Measurements from ENCODE around the gene SEC31A.
"Not testable (repeated sequence)": the region's sequence is repeated elsewhere in the genome, so short reads cannot be mapped to it uniquely, and the experiment has no call there.

Gene SEC31A

GRCh38 chr4:82890901-82891706, at the start of gene SEC31A:
SEC31A (minus strand) TSS chr4:82891153; CDS start chr4:82881936, 9,217 bp downstream.
- DNase-seq: peak; percentile 94

- no peak for DNase-seq
Measured at GRCh38 chr4:82939414-82939813, 48.5 kb upstream of the SEC31A start.

DNA sequence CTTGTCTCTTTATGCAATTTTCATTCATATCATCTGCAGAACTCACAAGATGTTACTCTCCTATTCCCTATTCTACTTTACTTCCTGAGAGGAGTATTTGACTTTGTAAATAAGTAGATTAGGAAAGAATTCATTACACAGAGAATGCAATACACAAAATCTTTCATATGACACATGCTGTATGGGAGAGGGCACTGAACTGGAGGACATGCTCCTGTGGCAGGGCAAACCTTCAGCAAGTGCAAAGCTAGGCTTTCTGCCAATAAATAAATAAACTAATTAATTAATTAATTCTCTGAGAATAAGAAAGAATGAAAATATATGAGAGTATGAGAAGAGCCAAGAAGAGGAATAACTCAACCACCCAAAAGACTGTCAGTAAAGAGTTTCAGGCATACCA, 43.5 kb upstream of the SEC31A start:
- no peak for DNase-seq

- no peak for DNase-seq
Measured at GRCh38 chr4:82930848-82931755, 40.1 kb upstream of the SEC31A start.

DNA sequence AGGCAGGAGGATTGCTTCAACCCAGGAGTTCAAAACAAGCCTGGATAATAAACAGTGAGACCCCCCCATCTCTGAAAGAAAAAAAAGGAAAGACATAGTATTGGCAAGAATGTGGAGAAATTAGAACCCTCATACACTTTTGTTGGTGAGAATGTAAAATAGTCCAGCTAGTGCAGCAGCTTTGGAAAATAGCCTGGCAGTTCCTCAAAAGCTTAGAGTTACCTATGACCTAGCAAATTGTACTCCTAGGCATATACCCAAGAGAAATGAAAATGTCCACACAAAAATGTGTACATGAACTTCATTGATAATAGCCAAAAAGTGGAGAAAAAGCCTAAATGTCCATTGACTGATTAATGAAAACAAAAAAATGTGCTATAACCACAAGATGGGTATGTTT, 30.8 kb upstream of the SEC31A start:
- no peak for DNase-seq

DNA sequence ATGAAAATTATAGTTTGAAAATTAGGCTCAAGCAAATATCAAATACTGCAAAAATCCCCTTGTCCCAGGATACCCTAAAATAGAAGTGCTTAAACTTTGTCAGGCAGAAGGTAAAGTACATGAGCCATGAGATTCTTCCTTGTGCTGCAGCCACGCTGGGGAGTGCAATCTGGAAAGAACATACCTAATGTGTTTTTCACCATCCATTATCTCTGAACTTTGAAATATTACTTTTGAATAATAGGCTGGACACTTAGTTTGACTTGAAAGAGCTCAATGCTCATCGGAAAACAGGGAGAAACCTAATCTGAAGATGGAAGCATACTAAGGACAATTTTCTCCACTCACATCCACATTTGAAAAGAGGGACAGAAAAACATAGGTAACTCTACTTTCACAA, 28.4 kb upstream of the SEC31A start:
- DNase-seq: no peak

- no peak for DNase-seq
Measured at GRCh38 chr4:82918091-82918490, 27.1 kb upstream of the SEC31A start.

GRCh38 chr4:82913968-82914367, 23.0 kb upstream of the SEC31A start:
- DNase-seq: not testable (repeated sequence)

DNA sequence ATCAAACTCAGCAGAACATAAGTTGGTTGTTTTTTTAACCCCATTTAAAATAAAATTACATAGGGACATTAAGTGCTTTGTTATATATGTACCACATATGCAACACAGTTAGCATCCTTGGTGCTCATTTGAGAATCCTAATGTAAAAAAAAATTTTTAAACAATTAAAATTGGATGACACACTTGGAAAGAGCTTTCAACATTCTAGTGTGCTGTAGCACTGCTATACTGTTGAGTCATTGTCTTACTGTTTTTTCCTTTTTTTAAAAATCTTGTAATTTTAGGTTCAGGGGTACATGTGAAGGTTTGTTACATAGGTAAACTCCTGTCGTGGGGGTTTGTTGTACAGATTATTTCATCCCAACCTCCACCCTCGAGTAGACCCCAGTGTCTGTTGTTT, 22.4 kb upstream of the SEC31A start:
- DNase-seq: no peak

DNA sequence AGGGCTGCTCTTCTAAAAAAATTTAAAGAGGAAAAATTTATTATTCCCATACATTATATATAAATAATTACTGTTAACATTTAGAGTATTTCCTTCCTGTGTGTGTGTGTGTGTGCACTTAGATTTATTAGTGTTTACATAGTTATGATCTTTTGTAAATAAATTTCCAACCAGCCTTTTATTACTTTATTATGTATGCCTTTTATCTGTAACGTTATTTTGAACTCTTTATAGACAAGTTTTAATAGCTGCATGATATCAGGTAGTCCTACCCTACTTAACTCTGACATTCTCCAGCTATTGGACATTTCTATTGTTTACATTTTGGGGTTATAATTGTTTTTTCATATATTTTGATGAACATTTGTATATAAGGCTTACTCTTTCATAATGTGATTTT, 18.4 kb upstream of the SEC31A start:
- no peak for DNase-seq

DNA sequence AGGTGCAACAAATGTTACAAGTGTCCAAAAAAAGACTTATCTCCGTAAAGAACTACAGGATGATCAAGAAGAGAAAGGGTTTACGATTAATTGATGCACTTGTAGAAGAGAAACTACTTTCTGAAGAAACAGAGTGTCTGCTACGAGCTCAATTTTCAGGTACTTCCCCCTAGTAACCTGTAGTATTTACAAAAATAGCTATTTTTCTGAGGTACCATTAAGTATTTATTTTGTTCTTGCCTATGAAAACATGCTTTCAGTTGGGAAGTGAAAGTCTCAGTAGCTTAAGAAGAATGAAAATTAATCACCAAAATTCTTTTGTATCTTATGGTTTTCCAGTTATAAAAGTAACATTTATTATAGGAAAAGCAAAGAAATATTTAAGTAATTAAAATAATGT, 15.5 kb upstream of the SEC31A start:
- no peak for DNase-seq

GRCh38 chr4:82905205-82905604, 14.3 kb upstream of the SEC31A start:
- no peak for DNase-seq

DNA sequence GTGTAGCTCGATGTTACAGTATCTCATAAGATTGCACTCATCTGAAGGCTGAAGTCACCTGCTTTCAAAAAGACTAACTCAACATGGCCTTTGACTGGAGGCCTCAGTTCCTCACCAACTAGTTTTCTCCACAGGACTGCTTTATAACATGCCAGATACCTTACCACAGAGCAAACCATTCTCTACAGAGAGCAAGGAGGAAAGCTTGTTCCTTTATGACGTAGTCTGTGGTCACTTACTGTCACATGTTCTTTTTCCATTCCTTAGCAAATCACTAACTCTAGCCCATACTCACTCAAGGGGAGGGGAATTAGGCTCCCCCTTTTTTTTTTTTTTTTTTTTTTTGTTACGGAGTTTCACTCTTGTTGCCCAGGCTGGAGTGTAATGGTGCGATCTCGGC, 12.8 kb upstream of the SEC31A start:
- DNase-seq: no peak

GRCh38 chr4:82901183-82901718, 10.3 kb upstream of the SEC31A start:
- DNase-seq: no peak

DNA sequence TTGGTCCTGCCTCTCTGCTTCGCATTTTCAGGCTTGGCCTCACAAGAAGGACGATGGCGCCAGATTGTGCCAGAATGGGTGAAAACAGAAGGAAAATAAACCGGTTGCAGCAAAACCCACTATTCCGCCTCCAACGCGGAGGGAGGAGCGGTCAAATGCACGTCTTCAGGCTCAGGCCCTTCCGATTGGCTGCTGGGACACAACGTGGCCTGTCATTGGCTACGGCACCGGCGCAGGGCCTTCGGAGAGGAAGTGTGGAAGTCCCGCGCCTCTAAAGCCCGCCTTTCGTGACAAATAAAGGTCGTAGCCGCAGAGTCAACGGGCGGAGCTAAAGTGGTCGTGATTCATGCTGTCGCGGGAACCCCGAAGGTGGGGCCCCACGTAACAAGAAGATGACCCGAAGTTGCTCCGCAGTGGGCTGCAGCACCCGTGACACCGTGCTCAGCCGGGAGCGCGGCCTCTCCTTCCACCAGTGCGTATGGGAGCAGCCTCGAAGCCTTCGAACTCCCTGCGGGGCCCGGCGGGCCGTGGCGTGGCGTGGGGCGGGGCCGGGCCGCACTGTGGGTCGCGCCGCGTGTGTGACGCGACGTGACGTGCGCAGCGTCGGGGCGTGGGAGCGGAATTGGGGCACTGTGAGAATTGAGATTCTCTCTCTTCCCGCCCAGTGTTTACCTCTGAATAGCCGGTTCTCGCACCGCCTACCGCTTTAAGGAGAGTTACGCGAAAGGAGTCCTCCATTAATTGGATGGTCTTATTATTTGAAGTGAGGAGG, 9.6 kb upstream of the SEC31A start, which contains the start of gene THAP9:
Gene THAP9 (plus strand): TSS at position 325 of the 772 bp plus-strand sequence. CDS start 68 bp downstream, at position 393.
- peak; percentile 98 for DNase-seq

GRCh38 chr4:82900066-82900410, 9.1 kb upstream of the SEC31A start:
- peak; percentile 34 for DNase-seq

DNA sequence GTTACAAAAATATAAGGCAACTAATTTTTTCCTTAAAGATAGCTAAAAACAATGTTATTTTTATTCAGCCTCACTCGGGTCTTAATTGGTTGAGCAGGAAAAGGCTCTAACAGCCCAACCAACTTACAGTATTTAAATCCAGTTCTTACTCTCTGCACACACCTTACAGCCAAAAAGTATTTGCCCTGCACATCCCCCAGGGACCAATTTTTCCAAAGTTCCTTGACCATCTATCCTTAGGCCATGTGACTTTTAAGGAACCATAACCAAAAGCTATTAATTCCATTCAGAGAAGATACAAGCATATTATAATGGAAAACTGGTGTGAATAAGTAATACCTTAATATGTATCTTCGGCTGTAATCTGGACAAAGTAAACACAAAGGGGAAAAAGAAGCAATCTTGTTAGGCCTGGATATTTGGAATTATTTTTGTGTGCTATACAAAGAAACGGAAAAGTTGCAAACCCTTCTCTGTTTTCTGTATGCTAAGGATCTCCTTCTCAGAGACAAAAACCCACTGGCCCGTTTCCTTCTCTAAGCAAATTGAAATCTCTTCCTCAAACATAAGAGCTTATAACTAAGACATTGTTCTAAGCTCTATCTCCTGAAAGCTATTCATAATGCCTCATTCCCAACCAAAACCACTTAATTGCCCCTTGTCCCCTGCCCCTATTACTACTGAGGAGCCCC, 8.6 kb upstream of the SEC31A start:
- DNase-seq: no peak

DNA sequence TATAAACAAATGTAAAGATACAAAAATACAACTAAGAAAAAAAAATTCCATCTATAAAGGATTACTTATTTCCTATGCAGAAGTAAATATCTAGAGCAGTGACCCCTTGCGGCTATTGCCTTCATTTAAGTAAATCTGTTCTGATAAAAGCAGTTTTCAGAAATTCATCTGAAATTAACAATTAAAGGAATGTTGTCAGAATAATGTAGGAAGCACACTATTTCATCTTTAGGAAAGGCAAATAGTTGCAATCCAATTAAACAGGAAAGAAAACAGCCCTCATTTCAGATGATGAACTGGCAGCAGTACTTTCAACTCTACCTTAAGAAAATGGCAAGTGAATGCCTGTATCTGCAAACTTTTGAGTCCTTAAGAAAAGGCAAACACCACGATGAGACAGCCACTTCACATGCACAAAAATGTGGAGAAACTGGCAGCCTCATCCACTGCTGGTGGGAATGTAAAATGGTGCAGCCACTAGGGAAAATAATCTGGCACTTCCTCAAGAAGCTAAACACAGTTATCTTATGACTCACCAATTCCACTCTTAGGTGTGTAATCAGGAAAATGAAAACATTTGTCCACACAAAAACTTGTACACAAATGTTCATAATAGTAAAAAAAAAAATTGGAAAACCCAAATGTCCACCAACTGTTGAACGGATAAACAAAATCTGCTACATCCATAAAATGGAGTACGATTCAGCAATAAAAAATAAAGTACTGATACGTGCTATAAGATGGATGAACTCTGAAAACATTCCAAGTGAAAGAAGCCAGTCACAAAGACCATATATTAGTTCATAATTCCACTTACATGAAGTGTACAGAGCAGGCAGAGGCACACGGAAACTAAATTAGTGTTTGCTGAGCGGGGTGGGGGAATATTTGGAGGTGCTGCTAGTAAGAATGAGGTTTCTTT, 7.6 kb upstream of the SEC31A start:
- no peak for DNase-seq

DNA sequence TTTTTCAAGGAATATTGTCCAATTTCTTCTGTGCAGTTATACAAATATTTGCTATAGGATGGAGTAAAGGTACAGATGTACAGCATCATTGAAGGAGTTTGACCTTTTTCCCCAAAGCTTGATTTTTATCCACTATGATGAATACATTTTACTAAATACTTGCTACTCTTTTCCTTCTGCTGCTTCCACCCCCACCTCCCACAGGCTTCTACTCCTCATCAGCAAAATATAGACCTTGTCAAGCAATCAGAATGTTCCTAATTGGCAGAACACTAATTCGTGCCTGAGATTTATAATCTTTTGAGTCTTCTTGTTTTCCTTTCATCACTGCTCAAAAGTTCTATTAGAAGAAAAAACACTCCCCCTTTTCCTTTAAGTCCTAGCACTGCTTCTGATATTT, 5.8 kb upstream of the SEC31A start:
- no peak for DNase-seq

DNA sequence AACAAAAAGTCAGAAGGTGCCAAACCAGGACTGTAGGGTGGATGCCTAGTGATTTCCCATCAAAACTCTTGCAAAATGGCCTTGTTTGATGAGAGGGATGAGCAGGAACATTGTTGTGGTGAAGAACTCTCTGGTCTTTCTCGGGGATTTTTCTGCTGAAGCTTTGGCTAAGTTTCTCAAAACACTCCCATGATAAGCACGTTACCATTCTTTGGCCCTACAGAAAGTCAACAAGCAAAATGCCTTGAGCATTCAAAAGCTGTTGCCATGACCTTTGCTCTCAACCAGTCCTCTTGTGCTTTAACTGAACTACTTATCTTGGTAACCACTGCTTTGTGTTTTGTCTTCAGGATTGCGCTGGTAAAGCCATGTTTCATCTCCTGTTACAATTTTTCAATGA, 3.0 kb upstream of the SEC31A start:
- DNase-seq: no peak

DNA sequence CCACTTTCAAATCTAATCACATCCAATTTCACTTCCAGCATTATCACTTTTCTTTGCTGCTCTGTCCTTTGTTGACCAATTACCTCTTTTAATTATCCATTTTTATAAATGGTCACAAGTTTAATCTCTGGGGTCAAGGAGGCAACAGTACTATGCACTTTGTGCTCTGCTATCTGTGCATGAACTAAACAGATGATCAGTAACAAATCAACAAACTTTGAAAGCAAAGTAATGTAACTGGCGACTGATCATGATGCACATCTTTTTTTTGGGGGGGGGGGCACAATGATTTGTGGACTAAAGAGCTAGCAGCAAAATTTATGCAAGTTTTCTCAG, 1.5 kb upstream of the SEC31A start:
- DNase-seq: no peak
